B cell (primary cell): ENCODE results near the gene SLC66A1. TPM values are rescaled to one million over a fixed set of nuclear protein-coding genes. Genes with fewer than 3 reads are reported as not detected.

Source experiments
- ATAC-seq: fragments of 200-7000 bp; cut with Tn5 transposase; one replicate; pipeline ENCODE4 v1.10.0; 2021; ENCODE audit warnings: low read depth, mild to moderate bottlenecking, moderate number of reproducible peaks, moderate library complexity
- CTCF ChIA-PET: fragments of 350-600 bp; sonication (Branson Sonifier 250); formaldehyde crosslinking; loops from one replicate; lab custom pipeline; 2021; ENCODE audit warnings: antibody characterized with exemption, inconsistent platforms; lab: Charles Lee
- POLR2A ChIA-PET: fragments of 350-600 bp; sonication (Branson Sonifier 250); formaldehyde crosslinking; loops from one replicate; lab custom pipeline; 2021; ENCODE audit warnings: antibody characterized with exemption; lab: Charles Lee
- DNase-seq: peaks from one replicate; pipeline ENCODE4 v3.0.0; 2013
- H2AFZ ChIP-seq: 2 replicates; pipeline ENCODE4 v1.6.1; 2012; ENCODE audit warnings: mild to moderate bottlenecking, low read depth, low read length; ENCODE audit not compliant: insufficient read depth, poor library complexity, severe bottlenecking
- H3K27ac ChIP-seq, 2 donors: 1 replicate in 1 of 2; 2 replicates in 1 of 2; pipeline ENCODE4 v1.5.1; 2012 to 2013; ENCODE audit warnings: low read length in 2 of 2, mild to moderate bottlenecking in 2 of 2, moderate library complexity in 1 of 2
- H3K27me3 ChIP-seq, 4 experiments: fragments of 200-600 bp in 1 of 4; sonication (generic) in 1 of 4; replicated peaks in 1 of 4; 1 replicate in 2 of 4; 2 replicates in 2 of 4; pipeline versions ENCODE4 v1.6.1 to v1.7.0; 2013 to 2016; ENCODE audit warnings: low read length in 3 of 4, mild to moderate bottlenecking in 2 of 4, mixed read lengths in 1 of 4, moderate library complexity in 1 of 4; ENCODE audit not compliant: insufficient read depth in 4 of 4, control insufficient read depth in 3 of 4; ENCODE audit errors: control extremely low read depth in 1 of 4
- H3K36me3 ChIP-seq, 2 experiments: replicated peaks in 1 of 2; 1 replicate in 1 of 2; 2 replicates in 1 of 2; pipeline versions ENCODE4 v1.6.1 to v1.7.1; 2013; ENCODE audit warnings: low read length in 1 of 2; ENCODE audit not compliant: insufficient read depth in 2 of 2, control insufficient read depth in 1 of 2; ENCODE audit errors: control extremely low read depth in 1 of 2, extremely low read depth in 1 of 2
- H3K4me1 ChIP-seq, 2 donors: fragments of 200-600 bp in 1 of 2; sonication (generic) in 1 of 2; 1 replicate in 1 of 2; 2 replicates in 1 of 2; pipeline versions ENCODE4 v1.5.1 to v1.6.1; 2013 to 2017; ENCODE audit warnings: low read length in 2 of 2; ENCODE audit not compliant: control insufficient read depth in 2 of 2, insufficient read depth in 2 of 2
- H3K4me2 ChIP-seq: replicated peaks from 2 replicates; pipeline ENCODE3; 2012; ENCODE audit warnings: mild to moderate bottlenecking, low read depth, low read length; ENCODE audit not compliant: poor library complexity, severe bottlenecking
- H3K4me3 ChIP-seq, 5 experiments: fragments of 200-600 bp in 1 of 5; sonication (generic) in 1 of 5; 1 replicate in 3 of 5; 2 replicates in 2 of 5; pipeline versions ENCODE4 v1.5.1 to v1.7.0; 2011 to 2016; ENCODE audit warnings: low read length in 4 of 5, mild to moderate bottlenecking in 4 of 5, low read depth in 2 of 5, control low read depth in 1 of 5, moderate library complexity in 1 of 5; ENCODE audit not compliant: insufficient read depth in 1 of 5; ENCODE audit errors: control extremely low read depth in 1 of 5, extremely low read depth in 1 of 5
- H3K79me2 ChIP-seq: fragments of 200-600 bp; sonication (generic); one replicate; pipeline ENCODE4 v1.6.0; 2016; ENCODE audit warnings: low read length; ENCODE audit not compliant: control insufficient read depth, insufficient read depth
- H3K9ac ChIP-seq: fragments of 200-600 bp; sonication (generic); 2 replicates; pipeline ENCODE4 v1.6.1; 2017; ENCODE audit warnings: mild to moderate bottlenecking, low read length, moderate library complexity
- H3K9me3 ChIP-seq, 3 donors: one replicate each; pipeline versions ENCODE4 v1.6.1 to v1.7.1; 2013; ENCODE audit warnings: low read length in 2 of 3; ENCODE audit not compliant: control insufficient read depth in 2 of 3, insufficient read depth in 1 of 3; ENCODE audit errors: control extremely low read depth in 1 of 3
- H4K20me1 ChIP-seq: 2 replicates; pipeline ENCODE4 v1.6.0; 2012; ENCODE audit warnings: mild to moderate bottlenecking, low read length; ENCODE audit not compliant: insufficient read depth, control insufficient read depth, poor library complexity, severe bottlenecking
- H3K27ac Mint-ChIP-seq: one replicate; pipeline ENCODE4 v1.8.0; 2021; ENCODE audit warnings: mixed read lengths
- H3K27me3 Mint-ChIP-seq: one replicate; pipeline ENCODE4 v1.8.0; 2021; ENCODE audit warnings: mixed read lengths
- H3K4me1 Mint-ChIP-seq: one replicate; pipeline ENCODE4 v1.8.0; 2021; ENCODE audit warnings: mixed read lengths
- H3K4me3 Mint-ChIP-seq: one replicate; pipeline ENCODE4 v1.8.0; 2021; ENCODE audit warnings: mixed read lengths
- H3K9me3 Mint-ChIP-seq: one replicate; pipeline ENCODE4 v1.8.0; 2022; ENCODE audit warnings: mixed read lengths; ENCODE audit not compliant: insufficient read depth
- CTCF ChIP-seq: fragments of 200-600 bp; IDR thresholded peaks from one replicate; pipeline ENCODE4 v1.8.0; 2022; ENCODE audit warnings: antibody characterized with exemption, mild to moderate bottlenecking
- EZH2 ChIP-seq: IDR thresholded peaks from 2 replicates; pipeline ENCODE4 v1.6.1; 2012; ENCODE audit warnings: borderline replicate concordance, low read depth, mild to moderate bottlenecking, moderate library complexity, low read length; ENCODE audit not compliant: insufficient read depth, poor library complexity, severe bottlenecking
- WGBS: methylation state at CpG from one replicate; pipeline ENCODE4 v1.1.5; 2013; ENCODE audit warnings: missing lambda C conversion rate; ENCODE audit not compliant: insufficient coverage; 5-methylcytosine and 5-hydroxymethylcytosine counted together
- intact Hi-C: fragments of 100-400 bp; cut with micrococcal nuclease; formaldehyde crosslinking; loops from one replicate; pipeline ENCODE4 v1.10.0; 2022
- polyA plus RNA-seq: library from polyadenylated mRNA; depleted of rRNA; stranded (reverse); fragments of >200 nt; gene quantifications from 2 replicates; pipeline ENCODE4 v1.2.3, GENCODE V29; 2012
- total RNA-seq, 2 donors: library from RNA; stranded (reverse); fragments of 120-200 nt in 1 of 2; gene quantifications; 1 replicate in 1 of 2; 2 replicates in 1 of 2; pipeline versions ENCODE4 v1.2.3 to v1.2.4, GENCODE V29; 2013 to 2022

Gene SLC66A1
- total and polyA plus RNA-seq, 2 donors (not counting 1 experiment from before 2014, with no cell fraction given), result 24.4 to 26.8 TPM

GRCh38 chr1:19289244-19289643, 22.9 kb upstream of the SLC66A1 start:
- POLR2A ChIA-PET, result no interaction called here
- H3K9me3 Mint-ChIP-seq, result peaks cover 2% of the 10 kb centered on the region
- DNase-seq (no peak), ATAC-seq (no peak)
- H3K4me1 Mint-ChIP-seq, result peaks cover 7% of the 10 kb centered on the region
- Histone ChIP-seq H4K20me1 (no peaks in the 10 kb centered on the region), H3K27me3 (peaks cover 0 to 8% (median 4%) of the 10 kb centered on the region in 4 experiments), H3K9me3 (peaks cover 0 to 29% (median 7%) of the 10 kb centered on the region in 3 donors), H2AFZ (peak overlapping the region; percentile 61), H3K36me3 (no peaks in the 10 kb centered on the region), H3K4me2 (peak overlapping the region; percentile 72), H3K79me2 (no peaks in the 10 kb centered on the region), H3K4me3 (peak overlapping the region in 4 of 5 experiments; percentile 24 to 55 (median 46)), H3K9ac (peak overlapping the region; percentile 52), H3K4me1 (peaks cover 5 to 6% of the 10 kb centered on the region in 2 donors), H3K27ac (no peak overlapping the region)
- WGBS, result 70% methylated on average over 1 of the region's 2 CpGs
- H3K27me3 Mint-ChIP-seq, result peaks cover 12% of the 10 kb centered on the region
- peak overlapping the region; percentile 72 for H3K4me3 Mint-ChIP-seq
- TF ChIP-seq EZH2 (no peak), CTCF (no peak)
- CTCF ChIA-PET, result no interaction called here
- intact Hi-C loops, result no loop called here
- no peak overlapping the region for H3K27ac Mint-ChIP-seq

GRCh38 chr1:19294638-19295037, 17.5 kb upstream of the SLC66A1 start:
- Mint-ChIP-seq H3K9me3 (peaks cover 8% of the 10 kb centered on the region), H3K4me1 (no peaks in the 10 kb centered on the region)

More at GRCh38 chr1:19294638-19295037, 17.5 kb upstream of the SLC66A1 start:
- DNase-seq, result no peak
- peaks cover 6% of the 10 kb centered on the region for H3K27me3 Mint-ChIP-seq
- Histone ChIP-seq H3K4me2 (no peak overlapping the region), H3K79me2 (no peaks in the 10 kb centered on the region), H3K9me3 (peaks cover 0 to 42% (median 25%) of the 10 kb centered on the region in 3 donors), H4K20me1 (no peaks in the 10 kb centered on the region), H3K27ac (no peak overlapping the region), H3K9ac (no peak overlapping the region), H3K4me1 (no peaks in the 10 kb centered on the region), H3K4me3 (no peak overlapping the region), H2AFZ (no peak overlapping the region), H3K27me3 (peaks cover 0 to 3% (median 1%) of the 10 kb centered on the region in 4 experiments), H3K36me3 (no peaks in the 10 kb centered on the region)
- intact Hi-C loops, result no loop called here
- TF ChIP-seq EZH2, result no peak
- no peak for TF ChIP-seq CTCF
- no peak for ATAC-seq
- ChIA-PET CTCF (no interaction called here), POLR2A (no interaction called here)
- WGBS, result 100% methylated on average over 1 of the region's 2 CpGs
- no peak overlapping the region for H3K4me3 Mint-ChIP-seq
- H3K27ac Mint-ChIP-seq, result no peak overlapping the region
